Activated gamma-delta T cell treated with Interleukin-2 at 50 U/mL for 16 hours (primary cell): Measurements from ENCODE around the gene NRN1.
"Not testable (repeated sequence)": the region's sequence is repeated elsewhere in the genome, so short reads cannot be mapped to it uniquely, and the experiment has no call there.

Experiments
- DNase-seq: peaks from one replicate; pipeline ENCODE4 v3.0.0-alpha.2; 2020

NRN1 gene

DNA sequence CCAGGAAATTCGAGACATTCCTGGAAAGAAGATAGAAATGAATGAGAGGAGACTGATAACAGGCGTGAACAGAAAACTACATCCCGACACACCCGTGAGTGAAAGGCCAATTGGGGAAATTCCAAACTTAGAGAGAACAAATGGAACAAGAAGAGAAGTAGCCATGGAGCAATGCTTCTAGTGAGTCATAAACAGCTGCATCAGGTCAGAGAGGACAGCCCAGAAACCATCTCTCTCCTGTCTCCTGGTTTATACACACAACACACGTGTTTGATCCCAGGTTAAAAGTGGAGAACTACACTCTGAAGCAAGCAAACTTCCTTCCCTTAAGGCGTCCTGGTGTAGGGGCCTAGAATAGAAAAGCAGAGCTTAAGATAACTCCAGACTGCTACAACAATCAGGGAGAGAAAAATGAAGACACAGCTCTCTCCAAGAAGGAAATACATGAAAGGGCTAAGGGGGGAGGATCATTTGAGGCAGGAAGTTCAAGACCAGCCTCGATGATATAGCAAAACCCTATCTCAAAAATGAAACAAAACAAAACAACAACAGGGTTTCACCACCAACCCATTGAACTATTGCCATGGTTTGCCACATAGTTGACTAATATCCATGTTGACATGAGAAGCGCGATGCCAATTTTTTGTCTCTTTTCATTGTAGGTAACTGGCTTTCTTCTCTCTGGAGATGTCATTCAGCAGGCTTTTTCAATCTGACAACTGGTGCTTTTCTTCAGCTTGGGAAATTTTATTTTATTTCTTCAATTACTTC is 26.9 kb downstream of the NRN1 start:
- DNase-seq = no peak

DNA sequence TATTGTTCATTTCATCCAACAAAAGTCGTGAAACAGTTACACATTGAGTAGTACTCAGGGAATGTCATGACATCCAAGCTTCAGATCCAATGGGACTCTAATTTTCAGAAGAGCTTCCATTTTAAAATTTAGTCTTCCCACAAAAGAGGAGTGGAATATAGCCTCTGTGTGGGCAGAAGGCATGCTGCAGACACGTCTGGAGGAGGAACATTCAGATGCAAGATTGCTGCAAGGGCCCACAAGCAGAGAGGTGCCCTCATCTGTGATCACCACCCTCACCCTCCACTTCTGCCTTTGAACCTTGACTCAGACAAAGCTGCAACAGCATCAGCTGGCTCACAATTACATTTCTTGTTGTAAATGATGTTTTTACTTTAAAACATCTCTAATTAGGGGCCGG is 29.9 kb downstream of the NRN1 start:
- DNase-seq = no peak

DNA sequence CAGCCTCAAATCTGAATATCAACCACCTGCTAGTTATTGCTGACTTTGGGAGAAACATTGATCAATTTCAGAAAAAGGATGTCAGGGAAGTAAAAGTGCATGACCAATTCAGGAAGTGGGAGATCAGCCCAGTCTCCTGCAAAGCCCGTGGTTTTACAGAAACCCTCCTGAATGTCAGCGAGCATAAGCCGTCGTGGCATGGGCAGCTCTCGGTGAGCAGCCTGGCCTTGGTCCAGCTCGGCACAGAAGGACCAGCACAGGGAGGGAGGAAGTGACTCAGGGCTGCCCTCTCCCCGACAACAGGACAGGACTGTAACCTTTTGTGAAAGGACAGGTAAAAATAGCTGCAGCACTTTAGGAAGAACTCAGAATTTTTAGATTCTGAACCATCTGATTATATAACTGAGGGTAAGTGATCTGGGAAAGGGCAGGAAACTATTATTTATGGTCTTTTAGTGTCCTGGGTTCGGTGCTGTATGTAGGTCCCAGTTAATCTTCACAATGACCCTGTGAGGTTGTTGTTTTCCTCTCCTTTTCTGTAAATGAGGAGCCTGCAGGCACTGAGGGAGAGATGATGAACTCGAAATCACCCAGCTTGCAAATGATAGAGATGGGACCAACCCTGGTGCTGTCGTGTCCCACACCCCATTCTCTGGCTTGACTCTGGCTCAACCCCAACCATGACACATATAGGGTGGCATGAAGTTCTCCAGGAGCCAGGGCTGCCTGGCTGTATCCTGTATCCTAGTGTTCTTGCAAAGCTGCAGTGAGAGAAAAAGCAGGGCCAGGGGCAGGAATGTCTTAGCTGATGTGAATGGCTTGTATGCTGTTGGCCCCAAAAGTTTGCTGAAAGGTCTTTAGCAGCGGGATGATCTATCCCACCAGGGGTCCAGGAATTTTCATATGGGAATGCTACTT is 37.6 kb downstream of the NRN1 start:
- DNase-seq = no peak

DNA sequence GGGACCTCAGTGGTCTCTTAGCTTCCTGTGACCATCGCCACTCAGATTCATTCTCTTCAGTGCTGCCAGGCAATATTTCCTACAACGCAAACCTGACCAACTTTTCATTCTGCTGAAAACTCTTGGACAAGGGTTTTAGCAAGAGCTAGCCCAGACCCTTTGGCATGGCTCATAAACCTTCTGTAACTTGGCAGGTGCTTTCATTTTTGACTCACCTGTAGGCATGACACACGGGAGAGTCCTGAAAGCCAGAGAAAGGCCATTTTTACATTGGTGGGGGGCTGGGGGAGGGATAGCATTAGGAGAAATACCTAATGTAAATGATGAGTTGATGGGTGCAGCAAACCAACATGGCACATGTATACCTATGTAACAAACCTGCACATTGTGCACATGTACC is 38.7 kb downstream of the NRN1 start:
- DNase-seq = not testable (repeated sequence)

DNA sequence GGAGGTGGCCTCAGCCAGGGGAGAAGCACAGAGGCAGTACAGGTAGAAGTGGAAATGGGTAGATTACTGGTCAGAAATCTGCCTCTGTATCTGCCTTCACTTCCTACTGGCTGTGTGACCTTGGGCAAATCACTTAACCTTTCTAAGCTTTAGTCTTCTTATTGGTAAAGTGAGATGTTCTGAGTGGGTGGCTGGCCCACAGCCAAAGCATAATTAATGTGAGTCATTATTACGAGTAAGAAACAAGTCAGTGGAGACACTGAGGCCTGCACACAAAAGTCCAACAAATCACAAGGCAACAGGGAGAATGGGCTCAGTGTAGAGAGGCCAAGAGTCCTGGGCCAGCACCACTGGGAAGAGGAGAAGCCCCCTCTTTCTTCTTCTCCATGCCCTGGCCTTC is 39.1 kb downstream of the NRN1 start:
- DNase-seq = no peak

DNA sequence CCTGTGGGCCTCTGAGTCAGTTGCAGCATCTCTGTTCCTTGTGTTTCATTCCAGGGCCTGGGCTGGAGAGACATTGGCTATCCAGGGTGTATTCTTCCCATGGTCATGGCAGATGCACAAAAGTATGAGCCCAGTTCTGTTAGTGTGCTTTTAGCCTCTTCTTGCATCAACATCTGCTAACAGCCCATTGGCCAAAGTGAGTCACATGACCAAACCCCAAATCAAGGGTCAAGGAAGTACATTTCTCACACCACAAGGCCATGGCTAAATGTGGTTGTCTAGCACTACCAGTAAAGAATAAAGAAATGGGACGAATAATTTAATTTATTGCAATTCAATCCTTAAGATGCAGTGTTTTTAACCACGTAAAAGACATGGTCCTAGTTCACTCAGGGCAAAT is 43.9 kb downstream of the NRN1 start:
- no peak for DNase-seq

DNA sequence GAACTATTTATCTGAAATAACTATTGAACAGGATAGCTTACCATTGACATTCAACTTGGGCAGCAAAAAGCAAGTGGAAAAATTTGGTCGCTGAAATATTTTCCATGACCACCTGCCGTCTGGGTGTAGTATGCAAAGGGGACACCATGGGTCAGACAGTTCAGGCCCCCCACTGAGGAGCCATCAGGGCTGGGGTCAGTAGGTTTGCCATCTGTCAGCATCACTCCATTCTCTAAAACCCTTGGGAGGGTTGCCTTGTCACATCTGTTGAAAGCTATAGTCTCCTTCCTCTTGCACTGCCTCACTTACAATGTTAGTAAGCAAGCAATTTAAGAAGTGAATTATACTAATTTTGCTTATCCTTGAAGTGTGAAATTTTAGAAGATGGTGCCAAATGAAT is 44.9 kb downstream of the NRN1 start:
- no peak for DNase-seq

DNA sequence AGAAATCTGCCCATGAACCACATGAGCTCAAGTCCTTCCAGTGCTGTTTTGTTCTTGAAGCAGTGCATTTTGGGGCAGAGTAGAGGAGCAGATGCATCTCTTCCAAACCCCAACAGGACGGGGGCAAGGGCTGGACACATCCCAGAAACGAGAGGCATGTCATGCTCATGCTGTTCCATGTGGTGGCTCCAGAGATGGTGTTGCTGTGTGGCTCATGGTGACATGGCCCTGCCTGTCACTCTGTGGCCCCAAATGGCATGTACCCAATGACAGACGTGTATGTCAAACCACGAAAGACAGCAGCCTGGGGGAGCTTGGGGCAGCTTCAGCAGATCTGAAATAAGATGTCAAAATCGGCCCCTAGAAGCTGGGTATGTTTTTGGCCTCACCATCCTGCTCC is 46.3 kb downstream of the NRN1 start:
- no peak for DNase-seq

DNA sequence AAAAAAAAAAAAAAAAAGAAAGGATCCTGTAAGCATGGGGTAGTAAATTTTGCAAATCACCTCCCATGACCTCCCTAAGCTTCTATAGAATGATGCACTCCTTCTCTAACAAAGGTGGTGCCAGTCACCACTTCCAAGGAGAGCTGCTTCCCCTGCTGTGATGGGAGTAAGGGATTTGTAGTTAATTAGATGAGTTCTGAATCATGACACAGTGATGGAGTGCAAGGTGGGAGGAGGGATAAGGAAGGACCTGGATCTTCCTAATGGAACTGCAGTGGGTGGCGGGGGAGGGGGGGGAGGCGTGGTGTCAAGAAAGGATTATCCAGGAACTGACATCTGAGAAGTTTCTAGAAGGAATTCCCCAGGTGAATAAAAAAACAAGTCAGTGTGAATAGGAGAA is 47.8 kb downstream of the NRN1 start:
- no peak for DNase-seq

DNA sequence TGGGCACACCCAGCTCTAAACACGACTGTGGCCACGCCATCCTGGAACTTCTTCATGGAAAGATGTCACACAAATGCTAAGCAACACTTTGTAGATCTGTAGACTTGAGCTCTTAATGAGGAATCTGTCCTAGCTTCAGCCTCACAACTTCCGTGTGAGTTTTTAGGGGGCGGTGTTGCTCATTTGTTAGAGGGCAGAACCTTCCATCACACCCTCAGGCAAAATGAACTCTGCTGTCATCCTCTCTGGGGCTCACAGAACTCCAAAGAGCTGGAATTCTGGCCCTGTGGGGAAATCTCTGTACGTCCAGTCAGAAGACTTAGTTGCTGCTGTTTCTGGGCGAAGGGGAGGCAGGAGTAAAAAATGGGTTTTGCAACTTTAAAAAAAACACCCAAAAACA is 49.8 kb downstream of the NRN1 start:
- no peak for DNase-seq

DNA sequence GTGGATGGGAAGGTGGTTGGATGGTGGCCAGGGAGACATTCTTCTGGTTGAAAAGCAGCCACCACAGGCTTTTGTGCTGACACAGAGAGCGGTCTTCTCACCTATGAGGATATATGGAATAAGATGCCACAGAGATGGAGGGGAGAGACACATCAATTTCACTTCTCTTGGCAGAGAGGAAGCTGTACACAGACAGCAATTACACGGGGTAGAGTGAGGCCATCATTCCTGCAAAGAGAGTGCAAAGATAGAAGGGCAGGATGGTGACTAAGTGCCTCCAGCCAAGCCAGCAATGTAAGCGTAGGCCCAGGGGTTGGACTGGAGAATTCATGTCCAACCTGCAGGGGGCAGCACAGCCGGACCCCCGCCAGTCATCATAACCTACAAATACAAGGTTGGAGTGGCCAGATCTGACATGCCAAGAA is 56.4 kb downstream of the NRN1 start:
- no peak for DNase-seq
